SU-DHL-6 (cell line): ENCODE data around the gene SCN11A.
"Not testable (repeated sequence)": the region's sequence is repeated elsewhere in the genome, so short reads cannot be mapped to it uniquely, and the experiment has no call there.

ENCODE experiments used
- H2AFZ ChIP-seq: fragments of 200-600 bp; sonication (generic); 2 replicates; pipeline ENCODE4 v1.6.1; 2014; ENCODE audit warnings: low read depth, mild to moderate bottlenecking, moderate library complexity, mixed read lengths, antibody characterized with exemption, low read length; ENCODE audit not compliant: severe bottlenecking
- H3F3A ChIP-seq: fragments of 200-600 bp; shearing (Covaris generic); 2 replicates; pipeline ENCODE4 v1.6.0; 2016; ENCODE audit warnings: antibody characterized with exemption, mild to moderate bottlenecking; ENCODE audit not compliant: insufficient read depth
- H3K27ac ChIP-seq: fragments of 200-600 bp; sonication (generic); 2 replicates; pipeline ENCODE4 v1.5.1; 2016; ENCODE audit warnings: low read depth, mild to moderate bottlenecking, low read length, moderate library complexity, mixed read lengths
- H3K27me3 ChIP-seq: fragments of 200-600 bp; sonication (generic), shearing (Covaris generic); 2 replicates; pipeline ENCODE4 v1.6.0; 2014; ENCODE audit warnings: mild to moderate bottlenecking, low read length
- H3K36me3 ChIP-seq: fragments of 200-600 bp; sonication (generic); 2 replicates; pipeline ENCODE4 v1.6.1; 2014; ENCODE audit warnings: mild to moderate bottlenecking, low read length, mixed read lengths
- H3K4me2 ChIP-seq: fragments of 300-600, 200-600 bp; shearing (Covaris generic), sonication (generic); 2 replicates; pipeline ENCODE4 v1.6.0; 2014; ENCODE audit warnings: low read length, low read depth, mild to moderate bottlenecking; ENCODE audit not compliant: poor library complexity, severe bottlenecking
- H3K4me3 ChIP-seq: fragments of 200-600 bp; sonication (generic); 2 replicates; pipeline ENCODE4 v1.5.1; 2014; ENCODE audit warnings: antibody characterized with exemption, low read length, mild to moderate bottlenecking, mixed read lengths; ENCODE audit not compliant: insufficient read depth, poor library complexity, severe bottlenecking
- H3K79me2 ChIP-seq: fragments of 200-600 bp; sonication (generic); 2 replicates; pipeline ENCODE4 v1.6.1; 2014; ENCODE audit warnings: mild to moderate bottlenecking, low read length, moderate library complexity; ENCODE audit not compliant: insufficient read depth
- H3K9ac ChIP-seq: fragments of 200-600 bp; sonication (generic); 2 replicates; pipeline ENCODE4 v1.7.0; 2014; ENCODE audit warnings: mild to moderate bottlenecking, low read length
- H3K9me2 ChIP-seq: fragments of 200-600 bp; sonication (generic); replicated peaks from 2 replicates; pipeline ENCODE4 v1.6.1; 2014; ENCODE audit warnings: low read length; ENCODE audit not compliant: insufficient read depth
- H3K9me3 ChIP-seq: fragments of 200-600 bp; sonication (generic); 2 replicates; pipeline ENCODE4 v1.6.1; 2014; ENCODE audit warnings: low read length, mixed read lengths; ENCODE audit not compliant: insufficient read depth
- H4K20me1 ChIP-seq: fragments of 200-600 bp; sonication (generic); 2 replicates; pipeline ENCODE4 v1.6.1; 2014; ENCODE audit warnings: low read depth, mild to moderate bottlenecking, antibody characterized with exemption, low read length, moderate library complexity, mixed read lengths
- EZH2phosphoT487 ChIP-seq: fragments of 200-600 bp; sonication (generic), shearing (Covaris generic); conservative IDR thresholded peaks from 2 replicates; pipeline ENCODE4 v1.6.1; 2018; ENCODE audit warnings: mild to moderate bottlenecking, antibody characterized with exemption, low read length, moderate library complexity, mixed read lengths
- TF ChIP-seq, protein P1 (sequence below): fragments of 200-600 bp; sonication (generic); IDR thresholded peaks from one replicate; pipeline ENCODE4 v1.5.1; 2017; ENCODE audit warnings: antibody characterized with exemption, mild to moderate bottlenecking, low read length, moderate library complexity; ENCODE audit not compliant: insufficient read depth, poor library complexity, severe bottlenecking

SCN11A gene

DNA sequence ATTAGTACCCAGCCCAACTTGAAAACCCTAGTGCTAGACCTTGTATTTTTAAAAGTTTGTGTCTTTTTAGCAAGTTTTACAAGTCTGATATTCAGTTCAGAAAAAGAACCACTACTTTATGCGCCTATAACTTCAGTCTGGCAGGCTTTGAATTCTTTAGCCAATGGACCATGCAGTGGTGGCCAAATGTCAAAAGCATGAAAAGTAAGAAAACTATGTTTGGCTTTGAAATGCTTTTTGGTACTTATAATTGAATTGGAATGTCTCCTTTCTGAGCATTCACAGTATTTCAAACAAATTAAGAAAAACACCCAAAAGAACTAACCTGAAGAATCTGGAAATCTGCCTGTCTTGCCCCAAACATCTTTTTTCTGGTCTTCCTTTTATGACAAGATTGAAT is 12.9 kb upstream of the SCN11A start:
- no peak overlapping the region for H3K4me2 ChIP-seq
- TF ChIP-seq, protein P1, sequence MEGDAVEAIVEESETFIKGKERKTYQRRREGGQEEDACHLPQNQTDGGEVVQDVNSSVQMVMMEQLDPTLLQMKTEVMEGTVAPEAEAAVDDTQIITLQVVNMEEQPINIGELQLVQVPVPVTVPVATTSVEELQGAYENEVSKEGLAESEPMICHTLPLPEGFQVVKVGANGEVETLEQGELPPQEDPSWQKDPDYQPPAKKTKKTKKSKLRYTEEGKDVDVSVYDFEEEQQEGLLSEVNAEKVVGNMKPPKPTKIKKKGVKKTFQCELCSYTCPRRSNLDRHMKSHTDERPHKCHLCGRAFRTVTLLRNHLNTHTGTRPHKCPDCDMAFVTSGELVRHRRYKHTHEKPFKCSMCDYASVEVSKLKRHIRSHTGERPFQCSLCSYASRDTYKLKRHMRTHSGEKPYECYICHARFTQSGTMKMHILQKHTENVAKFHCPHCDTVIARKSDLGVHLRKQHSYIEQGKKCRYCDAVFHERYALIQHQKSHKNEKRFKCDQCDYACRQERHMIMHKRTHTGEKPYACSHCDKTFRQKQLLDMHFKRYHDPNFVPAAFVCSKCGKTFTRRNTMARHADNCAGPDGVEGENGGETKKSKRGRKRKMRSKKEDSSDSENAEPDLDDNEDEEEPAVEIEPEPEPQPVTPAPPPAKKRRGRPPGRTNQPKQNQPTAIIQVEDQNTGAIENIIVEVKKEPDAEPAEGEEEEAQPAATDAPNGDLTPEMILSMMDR = no peak
- TF ChIP-seq EZH2phosphoT487 = no peak

DNA sequence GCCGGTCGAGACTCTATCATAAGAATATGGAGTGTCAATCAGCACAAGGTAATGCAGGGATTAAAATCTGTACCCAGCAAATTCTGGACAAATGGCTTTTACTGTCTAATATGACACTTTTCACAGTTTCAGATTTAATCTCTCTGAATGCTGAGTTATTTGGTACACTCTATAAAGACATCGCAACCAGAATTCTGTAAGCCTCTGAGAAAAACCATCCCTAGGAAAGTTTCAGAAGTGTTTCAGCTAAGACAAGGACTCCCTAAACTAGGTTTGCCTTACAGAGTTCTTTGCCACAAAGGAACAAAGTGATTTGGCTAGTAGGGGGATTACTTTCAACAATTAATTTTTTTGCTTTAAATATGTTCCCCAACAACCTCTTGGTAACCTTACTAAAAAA is 11.4 kb upstream of the SCN11A start:
- Histone ChIP-seq H3K27ac (no peak overlapping the region), H3K9me3 (no peaks in the 10 kb centered on the region), H4K20me1 (no peaks in the 10 kb centered on the region; the same call in 1 of the 2 replicates), H3K36me3 (no peaks in the 10 kb centered on the region), H3K4me3 (no peak overlapping the region), H3K9ac (no peak overlapping the region), H3K9me2 (no peaks in the 10 kb centered on the region), H3K4me2 (no peak overlapping the region), H3K79me2 (no peaks in the 10 kb centered on the region), H3K27me3 (no peaks in the 10 kb centered on the region), H3F3A (no peaks in the 10 kb centered on the region), H2AFZ (no peak overlapping the region)
- no peak for TF ChIP-seq EZH2phosphoT487
- TF ChIP-seq, protein P1 = no peak

More for the DNA sequence above, 12.9 kb upstream of the SCN11A start:
- Histone ChIP-seq H3K36me3 (no peaks in the 10 kb centered on the region), H3K9ac (no peak overlapping the region), H3K79me2 (no peaks in the 10 kb centered on the region), H3K9me2 (no peaks in the 10 kb centered on the region), H4K20me1 (no peaks in the 10 kb centered on the region; the same call in 1 of the 2 replicates), H3K9me3 (no peaks in the 10 kb centered on the region), H3K4me3 (no peak overlapping the region), H3K27me3 (no peaks in the 10 kb centered on the region), H3F3A (no peaks in the 10 kb centered on the region), H3K27ac (no peak overlapping the region), H2AFZ (no peak overlapping the region)

DNA sequence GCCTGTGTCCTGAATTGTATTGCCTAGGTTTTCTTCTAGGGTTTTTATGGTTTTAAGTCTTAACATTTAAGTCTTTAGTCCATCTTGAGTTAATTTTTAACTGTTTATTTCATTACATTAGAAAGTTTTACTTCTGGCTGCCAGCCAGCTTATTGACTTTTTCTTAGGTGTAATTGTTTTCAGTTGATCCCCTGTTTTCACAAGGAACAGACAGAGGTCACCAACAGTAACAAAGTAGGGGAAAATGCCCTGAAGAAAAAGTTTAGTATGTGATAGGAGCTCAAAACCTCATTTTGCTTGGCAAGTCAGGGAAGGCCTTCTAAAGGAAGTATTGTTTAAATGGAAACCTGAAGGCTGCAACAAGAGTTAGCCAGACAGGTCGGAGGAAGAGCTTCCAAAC is 10.4 kb upstream of the SCN11A start:
- no peak overlapping the region for H3K4me3 ChIP-seq
- H3K79me2 ChIP-seq = 0 out of 2 replicates have a peak, but pooled peaks cover 2% of the 10 kb centered on the region
- TF ChIP-seq, protein P1 = no peak
- TF ChIP-seq EZH2phosphoT487 = no peak
- H3K9ac ChIP-seq = no peak overlapping the region
- no peaks in the 10 kb centered on the region for H3F3A ChIP-seq
- no peaks in the 10 kb centered on the region for H3K27me3 ChIP-seq
- H3K9me2 ChIP-seq = no peaks in the 10 kb centered on the region
- no peaks in the 10 kb centered on the region; the same call in 1 of the 2 replicates for H4K20me1 ChIP-seq
- H2AFZ ChIP-seq = no peak overlapping the region
- no peak overlapping the region for H3K27ac ChIP-seq
- H3K36me3 ChIP-seq = no peaks in the 10 kb centered on the region
- no peaks in the 10 kb centered on the region for H3K9me3 ChIP-seq
- H3K4me2 ChIP-seq = no peak overlapping the region

DNA sequence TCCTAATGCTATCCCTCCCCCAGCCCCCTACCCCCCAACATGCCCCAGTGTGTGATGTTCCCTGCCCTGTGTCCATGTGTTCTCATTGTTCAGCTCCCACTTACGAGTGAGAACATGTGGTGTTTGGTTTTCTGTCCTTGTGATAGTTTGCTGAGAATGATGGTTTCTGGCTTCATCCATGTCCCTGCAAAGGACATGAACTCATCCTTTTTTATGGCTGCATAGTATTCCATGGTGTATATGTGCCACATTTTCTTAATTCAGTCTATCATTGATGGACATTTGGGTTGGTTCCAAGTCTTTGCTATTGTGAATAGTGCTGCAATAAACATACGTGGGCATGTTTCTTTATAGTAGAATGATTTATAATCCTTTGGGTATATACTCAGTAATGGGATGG is 9.5 kb upstream of the SCN11A start:
- H4K20me1 ChIP-seq, H3F3A ChIP-seq, H3K9me3 ChIP-seq: not testable (repeated sequence)

More for the DNA sequence above, 9.5 kb upstream of the SCN11A start:
- H2AFZ ChIP-seq, H3K9me2 ChIP-seq, H3K4me2 ChIP-seq, H3K27me3 ChIP-seq, H3K4me3 ChIP-seq, H3K27ac ChIP-seq, H3K36me3 ChIP-seq, H3K79me2 ChIP-seq, H3K9ac ChIP-seq: not testable (repeated sequence)
